Transverse colon (tissue), 4 donors: ENCODE results near the gene TNFAIP8L3. TPM values are rescaled to one million over a fixed set of nuclear protein-coding genes. Genes with fewer than 3 reads are reported as not detected.

Source experiments
- DNase-seq: peaks from one replicate; pipeline ENCODE4 v3.0.0-alpha.2; 2019
- H3K27ac ChIP-seq, 4 donors: fragments of 200-600 bp; sonication (generic); 2 replicates each; pipeline ENCODE4 v1.5.1; 2016 to 2018; ENCODE audit warnings: inconsistent platforms in 4 of 4
- H3K27me3 ChIP-seq: fragments of 200-600 bp; sonication (generic); 2 replicates; pipeline ENCODE4 v1.5.1; 2017; ENCODE audit warnings: inconsistent platforms
- H3K36me3 ChIP-seq, 4 donors: fragments of 200-600 bp; sonication (generic); 2 replicates each; pipeline ENCODE4 v1.5.1; 2017 to 2019; ENCODE audit warnings: inconsistent platforms in 4 of 4
- H3K4me1 ChIP-seq, 4 donors: fragments of 200-600 bp; sonication (generic); 2 replicates each; pipeline ENCODE4 v1.5.1; 2017 to 2020; ENCODE audit warnings: inconsistent platforms in 4 of 4
- H3K4me3 ChIP-seq, 4 donors: fragments of 200-600 bp; sonication (generic); 1 replicate in 1 of 4; 2 replicates in 3 of 4; pipeline versions ENCODE4 v1.5.1 to v1.6.1; 2017 to 2019; ENCODE audit warnings: inconsistent platforms in 4 of 4
- H3K9me3 ChIP-seq, 2 donors: fragments of 200-600 bp; sonication (generic); 2 replicates each; pipeline ENCODE4 v1.5.1; 2017 to 2019; ENCODE audit warnings: inconsistent platforms in 2 of 2
- CTCF ChIP-seq, 5 experiments: fragments of 200-600 bp in 3 of 5; fragments of 450-650 bp in 2 of 5; sonication (generic) in 3 of 5; IDR thresholded peaks; 1 replicate in 2 of 5; 2 replicates in 3 of 5; pipeline ENCODE4 v1.5.1; 2016 to 2017; ENCODE audit warnings: antibody characterized with exemption in 5 of 5, inconsistent platforms in 3 of 5, mild to moderate bottlenecking in 2 of 5, moderate library complexity in 1 of 5
- EP300 ChIP-seq: sonication (generic); formaldehyde crosslinking; IDR thresholded peaks from one replicate; pipeline ENCODE4 v1.6.1; 2017; ENCODE audit warnings: antibody characterized with exemption, low read depth
- POLR2A ChIP-seq: fragments of 450-650 bp; IDR thresholded peaks from one replicate; pipeline ENCODE4 v1.6.1; 2016; ENCODE audit warnings: antibody characterized with exemption, mild to moderate bottlenecking, moderate library complexity
- POLR2AphosphoS5 ChIP-seq, 3 donors: sonication (generic); formaldehyde crosslinking; IDR thresholded peaks; one replicate each; pipeline ENCODE4 v1.6.1; 2016; ENCODE audit warnings: antibody characterized with exemption in 3 of 3
- WGBS, 2 donors: methylation state at CpG; one replicate each; pipeline ENCODE4 v1.1.5; 2018; ENCODE audit warnings: low coverage in 1 of 2; 5-methylcytosine and 5-hydroxymethylcytosine counted together
- in situ Hi-C, 4 donors: fragments of 200-750 bp; cut with MboI; loops; one replicate each; pipeline versions ENCODE4 v1.15.0 to v1.15.1; 2017; ENCODE audit warnings: low sequenced_read_pairs in 3 of 4, low pct_ligation_motif_present in 1 of 4, low pct_unique_long_range_greater_than_20kb in 1 of 4
- intact Hi-C: fragments of 100-400 bp; cut with DNase I; formaldehyde crosslinking; loops from one replicate; pipeline ENCODE4 v1.15.1; 2023; ENCODE audit warnings: low total_unique reads
- total RNA-seq, 4 donors: library from RNA; depleted of rRNA; stranded (reverse); fragments of >200 nt; gene quantifications; one replicate each; pipeline ENCODE4 v1.1.0, GENCODE V29; 2016

Gene TNFAIP8L3
- total RNA-seq, 4 donors from 2014 or later: 6.8 to 35.5 (median 8.6) TPM

GRCh38 chr15:51024735-51025453, 69.8 kb downstream of the TNFAIP8L3 start:
- H3K4me1 ChIP-seq: no peaks in the 10 kb centered on the region
- H3K4me3 ChIP-seq: no peak overlapping the region
- WGBS, 2 donors: 54 to 65% methylated on average over 4 of the region's 4 CpGs
- intact Hi-C loops (loop anchor here (5.0 kb wide), 1 partner anchor 353 kb away; no protein-coding TSS in a partner anchor), in situ Hi-C loops (loop anchor here in 1 of 4 donors (25.0 kb wide), 1 partner anchor 112 kb away; no protein-coding TSS in a partner anchor)
- no peaks in the 10 kb centered on the region for H3K36me3 ChIP-seq
- H3K27me3 ChIP-seq: no peaks in the 10 kb centered on the region
- peaks cover 0 to 20% of the 10 kb centered on the region in 2 donors for H3K9me3 ChIP-seq
- H3K27ac ChIP-seq: no peak overlapping the region
- no peak for DNase-seq
- TF ChIP-seq POLR2A (no peak), EP300 (no peak), POLR2AphosphoS5 (IDR thresholded peaks at IDR 0.05) (no peak), CTCF (IDR thresholded peaks at IDR 0.05) (no peak)

- TF ChIP-seq POLR2AphosphoS5 (IDR thresholded peaks at IDR 0.05) (no peak), EP300 (no peak), CTCF (IDR thresholded peaks at IDR 0.05) (no peak), POLR2A (no peak)
- DNase-seq: no peak
- intact Hi-C loops (no loop called here), in situ Hi-C loops (no loop called here)
- WGBS, 2 donors: 92 to 100% methylated on average over 1 of the region's 1 CpG
- Histone ChIP-seq H3K27me3 (no peaks in the 10 kb centered on the region), H3K9me3 (peaks cover 5 to 22% of the 10 kb centered on the region in 2 donors), H3K4me3 (no peak overlapping the region), H3K4me1 (no peaks in the 10 kb centered on the region), H3K27ac (no peak overlapping the region), H3K36me3 (no peaks in the 10 kb centered on the region)
These were observed 71.2 kb downstream of the TNFAIP8L3 start for GRCh38 chr15:51023499-51023898.

GRCh38 chr15:51022206-51022605, 72.5 kb downstream of the TNFAIP8L3 start:
- no peak for DNase-seq
- Histone ChIP-seq H3K4me3 (no peak overlapping the region), H3K36me3 (no peaks in the 10 kb centered on the region), H3K9me3 (peaks cover 5 to 16% of the 10 kb centered on the region in 2 donors), H3K4me1 (no peaks in the 10 kb centered on the region), H3K27ac (no peak overlapping the region), H3K27me3 (no peaks in the 10 kb centered on the region)
- no peak for TF ChIP-seq EP300
- no peak for TF ChIP-seq CTCF (IDR thresholded peaks at IDR 0.05)
- no peak for TF ChIP-seq POLR2AphosphoS5 (IDR thresholded peaks at IDR 0.05)
- no peak for TF ChIP-seq POLR2A
- intact Hi-C loops: no loop called here
- in situ Hi-C loops: no loop called here

GRCh38 chr15:51016615-51017014, 78.1 kb downstream of the TNFAIP8L3 start:
- in situ Hi-C loops (no loop called here), intact Hi-C loops (no loop called here)
- H3K27me3 ChIP-seq: no peaks in the 10 kb centered on the region
- H3K4me1 ChIP-seq: no peaks in the 10 kb centered on the region
- no peak for DNase-seq
- no peaks in the 10 kb centered on the region for H3K36me3 ChIP-seq
- H3K4me3 ChIP-seq: no peak overlapping the region
- peaks cover 5 to 16% of the 10 kb centered on the region in 2 donors for H3K9me3 ChIP-seq
- 67 to 87% methylated on average over 1 of the region's 1 CpG for WGBS, 2 donors
- H3K27ac ChIP-seq: no peak overlapping the region
- TF ChIP-seq CTCF (IDR thresholded peaks at IDR 0.05) (no peak), EP300 (no peak), POLR2AphosphoS5 (IDR thresholded peaks at IDR 0.05) (no peak), POLR2A (no peak)
